Activated T-cell treated with anti-CD3 and anti-CD28 coated beads, Interleukin-2, amount 50 U/mL, for 4 hours (primary cell): Measurements from ENCODE around the gene WSCD1. TPM values are rescaled to one million over a fixed set of nuclear protein-coding genes. Genes with fewer than 3 reads are reported as not detected.

Experiments
- ATAC-seq, 2 donors: fragments of 200-7000 bp; cut with Tn5 transposase; one replicate each; pipeline ENCODE4 v1.10.0; 2021
- DNase-seq: peaks from one replicate; pipeline ENCODE4 v3.0.0-alpha.2; 2020
- H3K27me3 Mint-ChIP-seq: one replicate; pipeline ENCODE4 v1.8.0; 2021; ENCODE audit warnings: low read depth, mixed read lengths
- H3K36me3 Mint-ChIP-seq: one replicate; pipeline ENCODE4 v1.8.0; 2022; ENCODE audit warnings: mixed read lengths; ENCODE audit not compliant: insufficient read depth
- H3K4me1 Mint-ChIP-seq: one replicate; pipeline ENCODE4 v1.8.0; 2021; ENCODE audit warnings: low read depth, mixed read lengths
- H3K4me3 Mint-ChIP-seq: one replicate; pipeline ENCODE4 v1.8.0; 2021; ENCODE audit warnings: mild to moderate bottlenecking, moderate library complexity, mixed read lengths
- H3K9me3 Mint-ChIP-seq: one replicate; pipeline ENCODE4 v1.8.0; 2021; ENCODE audit warnings: mixed read lengths
- total RNA-seq, 3 donors: library from RNA; stranded (reverse); gene quantifications; one replicate each; pipeline ENCODE4 v1.2.1, GENCODE V29; 2021

Gene WSCD1
- total RNA-seq, 3 donors from 2014 or later: 0.08 to 0.38 (median 0.11) TPM

DNA sequence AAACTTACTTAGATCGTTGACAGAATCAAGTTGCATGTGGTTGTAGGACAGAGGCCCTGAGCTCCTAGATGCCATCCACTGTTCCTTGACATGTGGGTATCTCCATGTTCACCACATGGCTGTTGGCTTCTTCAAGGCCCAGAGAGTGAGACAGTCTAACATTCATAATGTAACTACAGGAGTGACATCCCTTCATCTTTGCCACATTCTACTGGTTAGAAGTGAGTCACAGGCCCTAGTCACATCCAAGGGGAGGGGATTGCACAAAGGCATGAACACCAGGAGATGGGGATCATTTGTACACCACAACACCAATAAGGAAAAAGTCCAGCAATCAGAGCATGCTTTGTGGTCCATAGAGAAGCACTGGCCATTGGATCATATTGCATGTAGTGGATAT, 56.6 kb downstream of the WSCD1 start:
- Mint-ChIP-seq H3K4me3 (no peak overlapping the region), H3K36me3 (no peaks in the 10 kb centered on the region), H3K4me1 (no peaks in the 10 kb centered on the region), H3K27me3 (peaks cover 4% of the 10 kb centered on the region), H3K9me3 (peaks cover 10% of the 10 kb centered on the region)
- no peak for DNase-seq
- no peak for ATAC-seq

DNA sequence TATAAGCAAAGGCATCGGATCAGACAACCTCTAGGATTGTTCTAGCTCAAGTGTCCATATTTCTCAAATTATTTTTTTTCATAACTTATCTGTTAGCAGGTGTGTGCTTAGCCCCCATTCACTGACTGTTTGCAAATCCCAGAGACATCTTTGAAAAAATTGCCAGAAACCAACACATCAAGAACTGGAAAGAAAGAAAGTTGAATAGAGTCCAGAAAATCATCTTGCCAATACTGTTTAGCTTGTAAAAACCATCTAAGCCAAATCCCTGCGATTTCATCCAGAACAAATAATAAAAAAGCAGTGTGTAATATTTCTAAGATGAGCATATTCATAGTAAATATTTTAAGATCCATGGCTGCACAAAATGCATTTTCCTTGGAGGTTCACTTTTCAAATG, 64.5 kb downstream of the WSCD1 start:
- ATAC-seq (no peak), DNase-seq (no peak)
- Mint-ChIP-seq H3K4me3 (no peak overlapping the region), H3K27me3 (peaks cover 26% of the 10 kb centered on the region), H3K4me1 (no peaks in the 10 kb centered on the region), H3K9me3 (no peaks in the 10 kb centered on the region), H3K36me3 (no peaks in the 10 kb centered on the region)

DNA sequence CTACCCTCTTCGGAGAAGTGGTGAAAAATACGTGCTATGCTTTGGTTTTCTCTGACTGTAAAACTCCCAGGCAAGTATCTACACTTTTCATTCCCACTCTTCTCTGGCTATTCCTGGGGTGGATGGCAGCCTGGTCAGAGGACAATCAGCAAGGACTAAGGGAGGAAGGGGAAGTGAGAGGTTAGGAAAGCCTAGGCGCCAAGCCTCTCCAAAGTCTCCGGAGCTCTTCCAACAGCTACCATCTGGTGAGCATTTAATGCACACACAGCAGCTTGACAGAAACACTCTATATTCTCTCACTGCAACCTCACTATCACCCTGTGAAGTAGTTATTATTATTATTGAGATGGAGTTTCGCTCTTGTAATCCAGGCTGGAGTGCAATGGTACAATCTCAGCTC, 65.1 kb downstream of the WSCD1 start:
- Mint-ChIP-seq H3K36me3 (no peaks in the 10 kb centered on the region), H3K9me3 (no peaks in the 10 kb centered on the region), H3K4me3 (no peak overlapping the region), H3K27me3 (peaks cover 26% of the 10 kb centered on the region), H3K4me1 (no peaks in the 10 kb centered on the region)
- DNase-seq: no peak
- no peak for ATAC-seq

DNA sequence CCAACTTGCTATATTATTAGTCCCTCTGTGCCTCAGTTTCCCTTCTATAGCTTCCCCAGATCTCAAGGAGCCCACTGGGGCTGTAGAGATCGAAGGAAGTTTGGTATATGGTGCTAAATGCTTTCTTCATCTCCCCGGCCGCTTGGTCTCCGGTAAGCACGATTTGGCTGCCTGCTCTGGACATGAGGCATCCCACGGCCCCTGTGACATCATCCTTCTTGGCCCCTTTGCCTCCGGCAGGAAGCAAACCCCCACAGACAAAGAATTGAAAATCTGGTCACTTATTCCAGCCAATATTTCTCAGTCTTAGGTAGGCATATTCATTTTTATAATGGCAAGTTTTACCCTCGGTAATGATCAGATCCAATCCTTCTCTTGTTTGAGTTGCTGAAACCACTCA, 65.8 kb downstream of the WSCD1 start:
- no peaks in the 10 kb centered on the region for H3K36me3 Mint-ChIP-seq
- no peak for DNase-seq
- H3K9me3 Mint-ChIP-seq: no peaks in the 10 kb centered on the region

DNA sequence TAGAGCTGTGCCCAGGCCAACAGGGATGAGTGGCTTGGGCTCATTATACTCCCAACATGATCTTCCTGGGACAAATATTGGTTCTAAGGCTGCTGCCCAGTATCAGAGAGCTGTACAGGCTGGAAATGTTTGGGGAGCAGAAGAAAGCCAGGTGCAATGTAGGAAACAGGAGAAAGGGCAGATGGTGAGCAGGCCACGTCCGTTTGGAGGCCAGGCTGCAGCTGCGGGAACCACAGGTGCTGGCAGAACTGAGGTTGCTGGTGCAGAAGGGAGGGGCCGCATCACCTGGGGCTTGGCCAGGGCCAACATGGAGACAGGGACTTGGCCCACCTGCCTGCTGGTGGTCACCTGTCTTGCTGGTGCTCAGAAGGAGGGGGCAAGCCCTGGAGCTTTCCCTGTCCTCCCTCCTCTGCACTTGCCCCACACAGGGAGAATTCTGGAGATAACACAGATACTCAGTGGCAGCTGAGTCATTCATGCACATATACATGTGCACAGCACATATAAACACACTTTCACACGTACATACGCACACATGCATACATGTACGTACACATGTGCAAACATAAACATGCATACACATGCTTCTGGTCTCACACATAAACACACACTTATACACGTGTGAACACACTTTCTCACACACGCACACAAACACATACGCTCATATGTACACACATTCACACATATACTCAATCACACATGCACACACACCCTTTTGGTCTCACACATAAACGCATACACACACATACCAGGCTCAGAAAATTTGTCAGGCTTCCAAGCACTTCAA, 67.7 kb downstream of the WSCD1 start:
- no peaks in the 10 kb centered on the region for H3K9me3 Mint-ChIP-seq

More for the DNA sequence above, 65.8 kb downstream of the WSCD1 start:
- H3K27me3 Mint-ChIP-seq: peaks cover 26% of the 10 kb centered on the region
- no peak overlapping the region for H3K4me3 Mint-ChIP-seq
- H3K4me1 Mint-ChIP-seq: no peaks in the 10 kb centered on the region
- ATAC-seq: no peak

DNA sequence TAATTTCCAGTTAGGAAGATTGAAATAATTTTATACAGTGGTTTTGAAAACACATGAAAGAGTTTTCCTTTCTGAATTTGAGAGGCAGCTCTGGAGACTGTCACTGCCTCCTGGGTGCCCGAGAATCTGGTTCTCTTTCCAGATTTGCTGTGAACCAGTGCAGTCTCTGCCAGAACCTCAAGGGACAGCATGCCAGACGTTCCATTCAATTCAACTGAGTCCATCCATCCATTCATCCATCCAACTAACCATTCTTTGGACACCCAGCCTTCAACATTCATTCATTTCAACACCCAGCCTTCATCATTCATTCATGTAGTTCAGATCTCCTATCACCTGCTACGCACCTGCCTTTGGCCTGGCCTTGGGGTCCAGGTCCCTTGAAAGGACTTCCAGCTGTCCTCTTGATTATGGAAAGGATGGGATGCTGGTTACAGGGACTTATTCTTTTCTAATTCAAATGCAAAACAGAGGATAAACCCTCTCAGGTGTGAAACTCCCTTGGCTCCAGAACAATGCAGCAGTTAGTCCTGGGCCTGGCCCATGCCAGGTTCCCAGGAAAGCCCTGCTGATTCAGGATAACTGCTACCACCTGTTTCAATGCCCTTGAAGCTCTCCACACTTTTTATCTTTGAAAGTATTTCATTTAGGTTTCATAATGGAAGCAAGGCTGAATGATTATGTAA, 68.7 kb downstream of the WSCD1 start:
- ATAC-seq (no peak), DNase-seq (no peak)
- no peaks in the 10 kb centered on the region for H3K36me3 Mint-ChIP-seq
- H3K4me3 Mint-ChIP-seq: no peak overlapping the region
- no peaks in the 10 kb centered on the region for H3K4me1 Mint-ChIP-seq
- H3K27me3 Mint-ChIP-seq: peaks cover 18% of the 10 kb centered on the region
- no peaks in the 10 kb centered on the region for H3K9me3 Mint-ChIP-seq

More for the DNA sequence above, 67.7 kb downstream of the WSCD1 start:
- H3K36me3 Mint-ChIP-seq: no peaks in the 10 kb centered on the region
- no peak for DNase-seq
- H3K4me3 Mint-ChIP-seq: no peak overlapping the region
- ATAC-seq: no peak
- peaks cover 18% of the 10 kb centered on the region for H3K27me3 Mint-ChIP-seq
- H3K4me1 Mint-ChIP-seq: no peaks in the 10 kb centered on the region

DNA sequence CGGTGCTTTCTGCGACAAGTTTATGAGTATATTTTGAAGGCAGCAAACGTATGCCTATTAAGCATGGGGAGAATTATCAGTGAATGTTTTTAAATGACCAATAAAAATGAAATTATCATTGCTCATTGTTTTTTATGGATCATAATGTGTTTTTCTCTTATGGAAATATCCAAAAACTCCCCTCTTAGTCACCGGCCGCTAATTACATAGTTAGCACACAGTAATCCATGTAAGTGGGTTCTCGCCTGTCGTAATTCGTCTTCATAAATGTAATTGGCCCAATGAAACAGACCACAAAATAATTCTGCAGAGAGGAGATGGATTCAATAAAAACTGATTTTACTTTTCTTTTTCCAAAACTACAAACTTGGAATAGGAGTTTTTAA, 69.3 kb downstream of the WSCD1 start:
- Mint-ChIP-seq H3K4me1 (no peaks in the 10 kb centered on the region), H3K36me3 (no peaks in the 10 kb centered on the region), H3K27me3 (peaks cover 18% of the 10 kb centered on the region), H3K9me3 (no peaks in the 10 kb centered on the region), H3K4me3 (no peak overlapping the region)
- DNase-seq: no peak
- ATAC-seq: no peak

DNA sequence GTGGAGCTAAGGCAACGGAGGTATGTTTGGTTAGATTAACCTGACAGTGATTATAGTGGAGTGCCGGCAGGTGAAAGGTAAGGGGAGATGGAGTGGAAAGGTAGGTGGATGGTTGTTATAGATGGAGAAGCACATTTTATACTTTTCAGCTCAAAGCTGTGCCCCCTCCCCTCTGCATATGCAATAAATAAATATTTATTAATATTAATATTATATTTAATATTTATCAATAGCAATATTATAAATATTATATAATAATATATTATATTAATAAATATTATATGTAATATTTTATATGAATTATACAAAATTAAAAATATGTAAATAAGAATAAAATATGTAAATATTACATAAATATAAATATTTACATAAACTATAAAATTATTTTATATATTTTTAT, 70.0 kb downstream of the WSCD1 start:
- DNase-seq: no peak
- H3K27me3 Mint-ChIP-seq: peaks cover 16% of the 10 kb centered on the region
- no peak overlapping the region for H3K4me3 Mint-ChIP-seq
- no peak for ATAC-seq
- no peaks in the 10 kb centered on the region for H3K9me3 Mint-ChIP-seq
- H3K4me1 Mint-ChIP-seq: no peaks in the 10 kb centered on the region
- H3K36me3 Mint-ChIP-seq: no peaks in the 10 kb centered on the region

DNA sequence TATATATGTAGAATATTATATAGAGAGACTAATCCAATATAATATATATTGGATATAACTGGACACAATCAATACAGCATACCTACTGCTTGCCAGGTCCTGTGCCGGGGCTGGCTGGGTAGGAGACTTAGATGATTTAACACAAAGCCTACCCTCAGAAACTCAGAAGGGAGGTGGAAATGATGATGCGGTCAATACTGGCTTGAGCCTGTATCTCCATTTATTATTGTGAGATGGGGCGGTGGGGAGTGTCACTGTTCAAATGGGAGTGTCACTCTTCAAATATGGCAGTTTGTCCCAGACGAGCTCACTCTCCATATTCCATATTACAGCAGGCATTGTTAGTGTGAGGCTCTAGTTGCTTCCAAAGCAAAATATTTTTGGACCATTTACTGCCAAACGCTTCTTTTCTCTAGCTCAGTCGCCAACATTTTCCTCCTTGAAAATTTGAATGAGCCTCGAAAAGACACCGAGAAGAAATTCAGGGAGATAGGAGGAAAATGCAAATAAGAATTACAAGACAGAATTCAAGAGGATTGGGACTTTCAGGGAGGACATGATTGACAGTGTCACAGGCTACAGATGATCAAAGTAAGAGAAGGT, 70.7 kb downstream of the WSCD1 start:
- no peaks in the 10 kb centered on the region for H3K4me1 Mint-ChIP-seq
- ATAC-seq (no peak), DNase-seq (no peak)
- H3K27me3 Mint-ChIP-seq: peaks cover 15% of the 10 kb centered on the region
- no peaks in the 10 kb centered on the region for H3K9me3 Mint-ChIP-seq
- H3K36me3 Mint-ChIP-seq: no peaks in the 10 kb centered on the region
- no peak overlapping the region for H3K4me3 Mint-ChIP-seq

DNA sequence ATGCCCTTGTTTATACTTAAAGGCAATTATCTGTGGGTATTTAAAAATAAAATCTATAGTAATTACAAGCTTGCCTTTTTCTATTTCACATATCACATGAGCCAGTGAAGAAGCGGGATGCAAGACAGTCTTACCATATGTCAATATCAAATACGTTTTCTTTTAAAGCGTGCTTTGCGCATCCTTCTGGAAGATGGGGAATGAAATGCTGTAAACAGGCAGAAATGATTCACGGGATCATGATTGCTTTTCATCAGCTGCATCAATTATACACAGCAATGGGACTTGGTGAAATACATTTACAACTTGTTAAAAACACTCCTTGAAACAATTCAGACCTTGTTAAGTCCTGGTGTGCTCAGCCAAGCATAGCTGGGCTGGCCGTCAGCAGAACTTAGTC, 72.5 kb downstream of the WSCD1 start:
- H3K27me3 Mint-ChIP-seq: peaks cover 6% of the 10 kb centered on the region
- no peak overlapping the region for H3K4me3 Mint-ChIP-seq
- no peak for ATAC-seq
- no peaks in the 10 kb centered on the region for H3K4me1 Mint-ChIP-seq
- H3K36me3 Mint-ChIP-seq: no peaks in the 10 kb centered on the region
- H3K9me3 Mint-ChIP-seq: no peaks in the 10 kb centered on the region
- DNase-seq: no peak

DNA sequence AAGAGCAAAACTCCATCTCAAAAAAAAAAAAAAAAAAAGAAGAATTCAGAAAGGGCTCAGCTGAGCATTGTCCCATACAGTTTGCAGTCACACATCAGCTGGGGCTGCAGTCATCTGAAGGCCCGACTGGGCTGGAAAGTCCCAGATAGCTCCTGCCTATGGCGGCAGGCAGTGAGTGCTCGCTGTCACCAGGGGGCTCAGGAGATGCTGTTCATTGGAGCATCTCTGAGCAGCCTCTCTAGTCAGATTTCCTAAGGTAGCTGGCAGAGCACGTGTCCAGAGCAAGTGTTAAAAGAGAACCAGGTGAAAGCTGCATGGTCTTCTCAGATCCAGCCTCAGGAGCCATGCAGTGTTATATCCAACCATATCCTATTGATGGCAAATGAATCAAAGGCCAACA, 75.8 kb downstream of the WSCD1 start:
- H3K36me3 Mint-ChIP-seq: no peaks in the 10 kb centered on the region
- H3K4me3 Mint-ChIP-seq: no peak overlapping the region
- H3K4me1 Mint-ChIP-seq: no peaks in the 10 kb centered on the region
- peaks cover 17% of the 10 kb centered on the region for H3K27me3 Mint-ChIP-seq
- ATAC-seq: no peak
- no peak for DNase-seq
- no peaks in the 10 kb centered on the region for H3K9me3 Mint-ChIP-seq

DNA sequence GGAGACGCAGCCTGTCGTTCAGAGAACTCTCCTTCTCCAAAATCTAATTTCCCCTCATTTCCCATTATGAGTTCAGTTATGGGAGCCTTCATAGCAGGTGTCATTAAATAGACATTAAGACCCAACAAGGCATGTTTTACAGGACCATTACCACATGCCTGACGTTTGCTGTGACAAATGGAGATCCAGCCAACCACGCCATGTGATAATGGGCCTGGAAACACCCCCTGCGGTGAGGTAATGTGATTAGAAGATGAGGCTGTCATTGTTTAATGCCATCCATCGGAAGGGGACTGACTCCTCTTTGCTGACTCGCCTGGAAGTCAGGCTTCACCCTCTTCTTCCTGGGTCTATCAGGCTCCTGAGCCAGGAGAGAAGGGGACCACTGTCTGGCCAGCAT, 76.9 kb downstream of the WSCD1 start:
- ATAC-seq: no peak
- Mint-ChIP-seq H3K27me3 (peaks cover 17% of the 10 kb centered on the region), H3K9me3 (no peaks in the 10 kb centered on the region), H3K36me3 (no peaks in the 10 kb centered on the region), H3K4me3 (no peak overlapping the region), H3K4me1 (no peaks in the 10 kb centered on the region)
- DNase-seq: no peak

DNA sequence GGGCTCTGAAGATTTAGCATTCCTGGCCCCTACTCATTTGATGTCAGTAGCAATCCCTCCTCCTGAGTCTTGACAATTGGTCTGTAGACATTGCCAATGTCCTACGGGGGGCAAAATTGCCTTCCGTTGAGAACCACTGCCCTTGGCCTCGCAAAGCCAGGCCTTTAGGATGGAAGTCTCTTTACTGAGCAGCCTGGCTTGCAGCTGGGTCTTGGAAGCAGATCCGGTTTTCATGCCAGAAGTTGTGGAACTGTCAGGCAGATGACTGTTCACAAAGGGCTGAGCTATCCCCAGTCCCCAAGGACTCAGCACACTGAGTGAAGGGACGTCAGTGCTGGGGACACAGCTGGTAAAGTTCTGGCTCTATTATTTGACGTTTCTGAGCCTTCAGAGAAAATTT, 83.2 kb downstream of the WSCD1 start:
- Mint-ChIP-seq H3K27me3 (peaks cover 22% of the 10 kb centered on the region), H3K4me1 (no peaks in the 10 kb centered on the region), H3K9me3 (no peaks in the 10 kb centered on the region), H3K4me3 (no peak overlapping the region), H3K36me3 (no peaks in the 10 kb centered on the region)
- no peak for DNase-seq
- ATAC-seq: no peak

DNA sequence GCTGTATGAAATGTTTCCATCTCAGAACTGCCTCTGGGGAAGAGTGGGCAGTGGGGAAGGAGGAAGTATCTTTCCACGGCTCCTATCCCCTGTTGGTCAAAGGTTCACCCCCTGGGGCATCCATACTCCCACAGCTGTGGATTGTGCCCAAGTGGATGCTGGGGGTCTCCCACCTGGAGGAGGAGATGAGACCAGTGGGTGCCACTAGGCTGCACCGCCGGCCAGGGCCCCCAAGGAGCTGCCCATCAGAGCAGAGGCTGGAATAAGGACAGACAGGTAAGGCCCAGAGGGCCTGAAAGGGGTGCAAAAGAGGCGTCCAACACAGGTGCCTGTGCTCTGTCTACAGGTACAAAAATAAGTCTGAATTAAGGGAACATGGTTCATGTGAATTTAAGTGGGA, 87.5 kb downstream of the WSCD1 start:
- Mint-ChIP-seq H3K9me3 (no peaks in the 10 kb centered on the region), H3K36me3 (no peaks in the 10 kb centered on the region), H3K4me1 (no peaks in the 10 kb centered on the region), H3K27me3 (peaks cover 19% of the 10 kb centered on the region), H3K4me3 (no peak overlapping the region)
- DNase-seq (no peak), ATAC-seq (no peak)
